IMR-90 (cell line): ENCODE measurements around the gene ABL1. TPM values are rescaled to one million over a fixed set of nuclear protein-coding genes. Genes with fewer than 3 reads are reported as not detected.

Source experiments
- ATAC-seq: fragments of 200-7000 bp; cut with Tn5 transposase; 2 replicates; pipeline ENCODE4 v1.9.1; 2020; ENCODE audit warnings: low read depth, mild to moderate bottlenecking, moderate library complexity
- BruUV-seq: library from RNA; stranded (reverse); fragments of 400-500 nt; replicated peaks from 2 replicates; lab custom pipeline; 2021; lab: Mats Ljungman, UMichigan
- CTCF ChIA-PET: fragments of 300-600 bp; formaldehyde crosslinking; extraction: SDS; loops from one replicate; lab custom pipeline; 2021; ENCODE audit warnings: antibody characterized with exemption; lab: Yijun Ruan, JAX
- POLR2A ChIA-PET: fragments of 300-600 bp; sonication (Branson Sonifier 250); formaldehyde crosslinking; loops from one replicate; lab custom pipeline; 2022; ENCODE audit warnings: antibody characterized with exemption; ENCODE audit not compliant: unreplicated experiment; lab: Charles Lee
- DNase-seq: peaks from one replicate; pipeline ENCODE4 v3.0.0; 2013
- H2AFZ ChIP-seq: replicated peaks from 2 replicates; pipeline ENCODE3; 2013; ENCODE audit warnings: low read length, mild to moderate bottlenecking; ENCODE audit not compliant: poor library complexity
- H2AK5ac ChIP-seq: 2 replicates; pipeline ENCODE4 v1.6.1; 2013; ENCODE audit warnings: low read depth, low read length, inconsistent platforms
- H2AK9ac ChIP-seq: replicated peaks from 2 replicates; pipeline ENCODE3; 2013; ENCODE audit warnings: mild to moderate bottlenecking, low read depth, low read length, moderate library complexity; ENCODE audit not compliant: poor library complexity
- H2BK120ac ChIP-seq: 2 replicates; pipeline ENCODE4 v1.6.1; 2013; ENCODE audit warnings: low read depth, low read length, inconsistent platforms
- H2BK15ac ChIP-seq: 3 replicates; pipeline ENCODE4 v1.6.1; 2013; ENCODE audit warnings: low read depth, low read length, inconsistent platforms
- H2BK20ac ChIP-seq: 2 replicates; pipeline ENCODE4 v1.6.1; 2013; ENCODE audit warnings: low read depth, mild to moderate bottlenecking, inconsistent platforms, low read length, moderate library complexity
- H2BK5ac ChIP-seq: 2 replicates; pipeline ENCODE4 v1.6.1; 2013; ENCODE audit warnings: mild to moderate bottlenecking, low read depth, low read length, inconsistent platforms; ENCODE audit not compliant: poor library complexity, severe bottlenecking
- H3K14ac ChIP-seq: replicated peaks from 2 replicates; pipeline ENCODE4 v1.6.1; 2013; ENCODE audit warnings: low read depth, low read length, inconsistent platforms
- H3K18ac ChIP-seq: 2 replicates; pipeline ENCODE4 v1.6.1; 2013; ENCODE audit warnings: low read depth, low read length, control low read depth
- H3K23ac ChIP-seq: 2 replicates; pipeline ENCODE4 v1.6.1; 2013; ENCODE audit warnings: low read depth, low read length, inconsistent platforms
- H3K27ac ChIP-seq: 2 replicates; pipeline ENCODE4 v1.5.1; 2013; ENCODE audit warnings: mild to moderate bottlenecking, control low read depth, low read length; ENCODE audit not compliant: insufficient read depth
- H3K27me3 ChIP-seq: 2 replicates; pipeline ENCODE4 v1.6.1; 2013; ENCODE audit warnings: low read length; ENCODE audit not compliant: control insufficient read depth, insufficient read depth
- H3K36me3 ChIP-seq: 2 replicates; pipeline ENCODE4 v1.6.1; 2013; ENCODE audit warnings: low read length, mixed read lengths; ENCODE audit not compliant: control insufficient read depth, insufficient read depth
- H3K4ac ChIP-seq: 2 replicates; pipeline ENCODE4 v1.6.1; 2013; ENCODE audit warnings: low read depth, low read length, inconsistent platforms
- H3K4me1 ChIP-seq: 2 replicates; pipeline ENCODE4 v1.6.1; 2013; ENCODE audit warnings: low read length, mixed read lengths; ENCODE audit not compliant: control insufficient read depth, insufficient read depth
- H3K4me2 ChIP-seq: 2 replicates; pipeline ENCODE4 v1.6.1; 2013; ENCODE audit warnings: low read depth, mild to moderate bottlenecking, control low read depth, low read length, moderate library complexity
- H3K4me3 ChIP-seq: 2 replicates; pipeline ENCODE4 v1.5.1; 2013; ENCODE audit warnings: low read depth, mild to moderate bottlenecking, control low read depth, low read length, moderate library complexity; ENCODE audit not compliant: insufficient read depth
- H3K56ac ChIP-seq: 2 replicates; pipeline ENCODE4 v1.6.1; 2013; ENCODE audit warnings: low read length, inconsistent platforms; ENCODE audit not compliant: insufficient read depth; ENCODE audit errors: extremely low read depth
- H3K79me1 ChIP-seq, 2 experiments: 2 replicates each; pipeline ENCODE4 v1.6.1; 2013; ENCODE audit warnings: low read length in 2 of 2, inconsistent platforms in 1 of 2, low read depth in 1 of 2
- H3K9ac ChIP-seq: 2 replicates; pipeline ENCODE4 v1.6.1; 2013; ENCODE audit warnings: low read depth, low read length, control low read depth
- H3K9me1 ChIP-seq: 2 replicates; pipeline ENCODE4 v1.6.1; 2013; ENCODE audit warnings: low read length, inconsistent platforms; ENCODE audit not compliant: insufficient read depth
- H3K9me3 ChIP-seq: 2 replicates; pipeline ENCODE4 v1.6.1; 2013; ENCODE audit warnings: low read length; ENCODE audit not compliant: control insufficient read depth, insufficient read depth
- H4K20me1 ChIP-seq: 2 replicates; pipeline ENCODE4 v1.6.1; 2013; ENCODE audit warnings: low read length, inconsistent platforms; ENCODE audit not compliant: insufficient read depth
- H4K5ac ChIP-seq: 2 replicates; pipeline ENCODE4 v1.6.1; 2013; ENCODE audit warnings: mild to moderate bottlenecking, low read depth, low read length, control low read depth
- H4K8ac ChIP-seq, 2 experiments: 2 replicates each; pipeline ENCODE4 v1.6.1; 2013; ENCODE audit warnings: low read depth in 2 of 2, low read length in 2 of 2, control low read depth in 1 of 2, inconsistent platforms in 1 of 2
- H4K91ac ChIP-seq: 2 replicates; pipeline ENCODE4 v1.6.1; 2013; ENCODE audit warnings: low read depth, low read length, inconsistent platforms; ENCODE audit not compliant: insufficient read depth
- BHLHE40 ChIP-seq: fragments of 150-350 bp; IDR thresholded peaks from 2 replicates; pipeline ENCODE4 v1.6.1; 2016; ENCODE audit warnings: mild to moderate bottlenecking, low read depth, low read length
- CHD1 ChIP-seq: IDR thresholded peaks from 2 replicates; pipeline ENCODE4 v1.6.1; 2012; ENCODE audit warnings: low read depth, low read length, improper control_type of control experiment
- FOS ChIP-seq: fragments of 150-350 bp; IDR thresholded peaks from 2 replicates; pipeline ENCODE4 v1.6.1; 2016; ENCODE audit warnings: low read depth, low read length
- MAFK ChIP-seq: IDR thresholded peaks from 2 replicates; pipeline ENCODE4 v1.6.1; 2012; ENCODE audit warnings: low read depth, low read length, improper control_type of control experiment
- MAZ ChIP-seq: IDR thresholded peaks from 2 replicates; pipeline ENCODE4 v1.6.1; 2012; ENCODE audit warnings: low read depth, mild to moderate bottlenecking, low read length, improper control_type of control experiment, moderate library complexity, borderline replicate concordance
- MXI1 ChIP-seq: IDR thresholded peaks from 2 replicates; pipeline ENCODE4 v1.6.1; 2012; ENCODE audit warnings: low read depth, mild to moderate bottlenecking, low read length, moderate library complexity, borderline replicate concordance
- NFE2L2 ChIP-seq: fragments of 150-350 bp; IDR thresholded peaks from 2 replicates; pipeline ENCODE4 v1.6.1; 2016; ENCODE audit warnings: low read depth, mild to moderate bottlenecking, low read length
- POLR2A ChIP-seq: IDR thresholded peaks from 2 replicates; pipeline ENCODE4 v1.6.1; 2012; ENCODE audit warnings: mild to moderate bottlenecking, low read depth, low read length
- RCOR1 ChIP-seq: IDR thresholded peaks from 2 replicates; pipeline ENCODE4 v1.6.1; 2012; ENCODE audit warnings: mild to moderate bottlenecking, low read length, improper control_type of control experiment; ENCODE audit not compliant: insufficient replicate concordance
- RFX5 ChIP-seq: IDR thresholded peaks from 2 replicates; pipeline ENCODE4 v1.8.0; 2012; ENCODE audit warnings: low read depth, mild to moderate bottlenecking, low read length, moderate library complexity
- SMC3 ChIP-seq: fragments of 150-350 bp; IDR thresholded peaks from 2 replicates; pipeline ENCODE4 v1.6.1; 2016; ENCODE audit warnings: low read depth, mild to moderate bottlenecking, antibody characterized with exemption, low read length, moderate library complexity
- WGBS, 2 experiments: methylation state at CpG; one replicate each; pipeline versions ENCODE4 v1.1.5 to v1.1.7; 2013; ENCODE audit warnings: missing lambda C conversion rate in 2 of 2; ENCODE audit not compliant: insufficient read length in 1 of 2; ENCODE audit errors: extremely low coverage in 2 of 2; 5-methylcytosine and 5-hydroxymethylcytosine counted together
- dilution Hi-C: fragments of 300-500 bp; cut with HindIII; formaldehyde crosslinking; loops from one replicate; pipeline ENCODE4 v1.14.3; 2018; ENCODE audit warnings: low sequenced_read_pairs; ENCODE audit not compliant: unreplicated experiment
- in situ Hi-C: fragments of 300-500 bp; cut with MboI; formaldehyde crosslinking; loops from 3 replicates; pipeline ENCODE4 v1.14.3; 2019; ENCODE audit warnings: low sequenced_read_pairs, inconsistent platforms, mixed read lengths
- intact Hi-C: fragments of 100-400 bp; cut with micrococcal nuclease; formaldehyde crosslinking; loops from 2 replicates; pipeline ENCODE4 v1.10.0; 2022
- polyA plus RNA-seq, 3 experiments: library from polyadenylated mRNA; depleted of rRNA; stranded (reverse); fragments of >200 nt; gene quantifications; 2 replicates each; pipeline ENCODE4 v1.2.3, GENCODE V29; 2012; ENCODE audit warnings: low replicate concordance in 1 of 3
- total RNA-seq: library from RNA; depleted of rRNA; stranded (reverse); fragments of >200 nt; gene quantifications from 2 replicates; pipeline ENCODE4 v1.2.3, GENCODE V29; 2012
- TF ChIP-seq, protein P1 (sequence below): fragments of 150-350 bp; IDR thresholded peaks from 2 replicates; pipeline ENCODE4 v1.6.1; 2017; ENCODE audit warnings: mild to moderate bottlenecking, antibody characterized with exemption, low read length, low read depth
- TF ChIP-seq, protein P2 (sequence below): fragments of 150-350 bp; IDR thresholded peaks from 2 replicates; pipeline ENCODE4 v1.6.1; 2016; ENCODE audit warnings: low read depth, mild to moderate bottlenecking, low read length, moderate library complexity, borderline replicate concordance
- TF ChIP-seq, protein P3 (sequence below): conservative IDR thresholded peaks from 2 replicates; pipeline ENCODE4 v1.5.1; 2012; ENCODE audit warnings: mild to moderate bottlenecking, low read depth, low read length, improper control_type of control experiment

ABL1 gene
- total and polyA plus RNA-seq, 2 of the 4 experiments (the other 2 are of a cell fraction) = 33.7 to 49.1 TPM

DNA sequence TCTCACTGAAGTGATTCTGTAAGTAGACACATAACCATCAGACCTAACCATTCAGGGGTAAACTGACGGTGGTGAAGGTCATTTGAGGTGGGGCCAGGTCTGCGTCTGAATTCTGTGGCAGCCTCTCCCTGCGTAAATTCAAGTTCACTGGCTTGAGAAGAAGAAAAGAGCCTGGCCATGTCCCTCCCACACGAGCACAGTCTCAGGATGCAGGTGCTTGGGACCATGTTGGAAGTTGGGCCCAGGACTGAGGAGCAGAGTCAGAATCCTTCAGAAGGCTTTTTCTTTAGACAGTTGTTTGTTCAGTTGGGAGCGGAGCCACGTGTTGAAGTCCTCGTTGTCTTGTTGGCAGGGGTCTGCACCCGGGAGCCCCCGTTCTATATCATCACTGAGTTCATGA lies 37.5 kb downstream of the ABL1 start:
- Histone ChIP-seq H3K27ac (no peak overlapping the region), H2BK120ac (no peak overlapping the region), H3K9me1 (no peaks in the 10 kb centered on the region), H2AK9ac (no peak overlapping the region), H3K23ac (no peak overlapping the region), H3K4ac (no peak overlapping the region), H2BK20ac (no peak overlapping the region), H3K4me3 (no peak overlapping the region), H3K56ac (no peak overlapping the region), H3K79me1 (peaks cover 46 to 80% of the 10 kb centered on the region in 2 experiments), H3K9me3 (no peaks in the 10 kb centered on the region), H3K9ac (no peak overlapping the region), H2BK5ac (no peak overlapping the region), H2BK15ac (no peak overlapping the region), H3K4me1 (peaks cover 2% of the 10 kb centered on the region; the same call in 1 of the 2 replicates), H3K14ac (no peak overlapping the region), H2AFZ (no peak overlapping the region), H3K27me3 (no peaks in the 10 kb centered on the region), H4K91ac (no peak overlapping the region), H3K4me2 (no peak overlapping the region), H4K8ac (no peak overlapping the region), H3K36me3 (peaks cover 69% of the 10 kb centered on the region), H4K20me1 (peaks cover 38% of the 10 kb centered on the region), H2AK5ac (no peak overlapping the region), H4K5ac (no peak overlapping the region), H3K18ac (no peak overlapping the region)
- 95% methylated on average over 6 of the region's 9 CpGs; no CpG with 5 or more reads in 1 of the 2 experiments for WGBS, 2 experiments
- dilution Hi-C loops (no loop called here), intact Hi-C loops (no loop called here), in situ Hi-C loops (no loop called here)
- no peak for ATAC-seq
- BruUV-seq = no TSS peak
- TF ChIP-seq MAZ (no peak), SMC3 (no peak), POLR2A (no peak), FOS (no peak), CHD1 (no peak), BHLHE40 (no peak), MXI1 (no peak), RCOR1 (no peak), MAFK (no peak), NFE2L2 (no peak), RFX5 (no peak)
- TF ChIP-seq, protein P1, sequence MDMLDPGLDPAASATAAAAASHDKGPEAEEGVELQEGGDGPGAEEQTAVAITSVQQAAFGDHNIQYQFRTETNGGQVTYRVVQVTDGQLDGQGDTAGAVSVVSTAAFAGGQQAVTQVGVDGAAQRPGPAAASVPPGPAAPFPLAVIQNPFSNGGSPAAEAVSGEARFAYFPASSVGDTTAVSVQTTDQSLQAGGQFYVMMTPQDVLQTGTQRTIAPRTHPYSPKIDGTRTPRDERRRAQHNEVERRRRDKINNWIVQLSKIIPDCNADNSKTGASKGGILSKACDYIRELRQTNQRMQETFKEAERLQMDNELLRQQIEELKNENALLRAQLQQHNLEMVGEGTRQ = no peak
- TF ChIP-seq, protein P2, sequence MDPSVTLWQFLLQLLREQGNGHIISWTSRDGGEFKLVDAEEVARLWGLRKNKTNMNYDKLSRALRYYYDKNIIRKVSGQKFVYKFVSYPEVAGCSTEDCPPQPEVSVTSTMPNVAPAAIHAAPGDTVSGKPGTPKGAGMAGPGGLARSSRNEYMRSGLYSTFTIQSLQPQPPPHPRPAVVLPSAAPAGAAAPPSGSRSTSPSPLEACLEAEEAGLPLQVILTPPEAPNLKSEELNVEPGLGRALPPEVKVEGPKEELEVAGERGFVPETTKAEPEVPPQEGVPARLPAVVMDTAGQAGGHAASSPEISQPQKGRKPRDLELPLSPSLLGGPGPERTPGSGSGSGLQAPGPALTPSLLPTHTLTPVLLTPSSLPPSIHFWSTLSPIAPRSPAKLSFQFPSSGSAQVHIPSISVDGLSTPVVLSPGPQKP = no peak
- TF ChIP-seq, protein P3, sequence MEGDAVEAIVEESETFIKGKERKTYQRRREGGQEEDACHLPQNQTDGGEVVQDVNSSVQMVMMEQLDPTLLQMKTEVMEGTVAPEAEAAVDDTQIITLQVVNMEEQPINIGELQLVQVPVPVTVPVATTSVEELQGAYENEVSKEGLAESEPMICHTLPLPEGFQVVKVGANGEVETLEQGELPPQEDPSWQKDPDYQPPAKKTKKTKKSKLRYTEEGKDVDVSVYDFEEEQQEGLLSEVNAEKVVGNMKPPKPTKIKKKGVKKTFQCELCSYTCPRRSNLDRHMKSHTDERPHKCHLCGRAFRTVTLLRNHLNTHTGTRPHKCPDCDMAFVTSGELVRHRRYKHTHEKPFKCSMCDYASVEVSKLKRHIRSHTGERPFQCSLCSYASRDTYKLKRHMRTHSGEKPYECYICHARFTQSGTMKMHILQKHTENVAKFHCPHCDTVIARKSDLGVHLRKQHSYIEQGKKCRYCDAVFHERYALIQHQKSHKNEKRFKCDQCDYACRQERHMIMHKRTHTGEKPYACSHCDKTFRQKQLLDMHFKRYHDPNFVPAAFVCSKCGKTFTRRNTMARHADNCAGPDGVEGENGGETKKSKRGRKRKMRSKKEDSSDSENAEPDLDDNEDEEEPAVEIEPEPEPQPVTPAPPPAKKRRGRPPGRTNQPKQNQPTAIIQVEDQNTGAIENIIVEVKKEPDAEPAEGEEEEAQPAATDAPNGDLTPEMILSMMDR = no peak
- DNase-seq = no peak
- ChIA-PET POLR2A (no interaction called here), CTCF (no interaction called here)
